Stimulated activated naive CD8-positive, alpha-beta T cell treated with anti-CD3 and anti-CD28 coated beads, Interleukin-15, Interleukin-2, amounts not matched to agents 100 ng/mL and 50 ng/mL, for 24 hours (primary cell): ENCODE measurements around the gene SLC16A9.
"Not testable (repeated sequence)": the region's sequence is repeated elsewhere in the genome, so short reads cannot be mapped to it uniquely, and the experiment has no call there.

Source experiments
- H3K27ac Mint-ChIP-seq: one replicate; pipeline ENCODE4 v1.8.0; 2021; ENCODE audit warnings: mild to moderate bottlenecking, mixed read lengths
- H3K27me3 Mint-ChIP-seq: one replicate; pipeline ENCODE4 v1.8.0; 2021; ENCODE audit warnings: mixed read lengths
- H3K36me3 Mint-ChIP-seq: one replicate; pipeline ENCODE4 v1.8.0; 2021; ENCODE audit warnings: low read depth, mixed read lengths
- H3K4me1 Mint-ChIP-seq: one replicate; pipeline ENCODE4 v1.8.0; 2021; ENCODE audit warnings: low read depth, mixed read lengths
- H3K4me3 Mint-ChIP-seq: one replicate; pipeline ENCODE4 v1.8.0; 2021; ENCODE audit warnings: mild to moderate bottlenecking, mixed read lengths
- H3K9me3 Mint-ChIP-seq: one replicate; pipeline ENCODE4 v1.8.0; 2021; ENCODE audit warnings: mixed read lengths

SLC16A9 gene, protein sequence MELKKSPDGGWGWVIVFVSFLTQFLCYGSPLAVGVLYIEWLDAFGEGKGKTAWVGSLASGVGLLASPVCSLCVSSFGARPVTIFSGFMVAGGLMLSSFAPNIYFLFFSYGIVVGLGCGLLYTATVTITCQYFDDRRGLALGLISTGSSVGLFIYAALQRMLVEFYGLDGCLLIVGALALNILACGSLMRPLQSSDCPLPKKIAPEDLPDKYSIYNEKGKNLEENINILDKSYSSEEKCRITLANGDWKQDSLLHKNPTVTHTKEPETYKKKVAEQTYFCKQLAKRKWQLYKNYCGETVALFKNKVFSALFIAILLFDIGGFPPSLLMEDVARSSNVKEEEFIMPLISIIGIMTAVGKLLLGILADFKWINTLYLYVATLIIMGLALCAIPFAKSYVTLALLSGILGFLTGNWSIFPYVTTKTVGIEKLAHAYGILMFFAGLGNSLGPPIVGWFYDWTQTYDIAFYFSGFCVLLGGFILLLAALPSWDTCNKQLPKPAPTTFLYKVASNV

DNA sequence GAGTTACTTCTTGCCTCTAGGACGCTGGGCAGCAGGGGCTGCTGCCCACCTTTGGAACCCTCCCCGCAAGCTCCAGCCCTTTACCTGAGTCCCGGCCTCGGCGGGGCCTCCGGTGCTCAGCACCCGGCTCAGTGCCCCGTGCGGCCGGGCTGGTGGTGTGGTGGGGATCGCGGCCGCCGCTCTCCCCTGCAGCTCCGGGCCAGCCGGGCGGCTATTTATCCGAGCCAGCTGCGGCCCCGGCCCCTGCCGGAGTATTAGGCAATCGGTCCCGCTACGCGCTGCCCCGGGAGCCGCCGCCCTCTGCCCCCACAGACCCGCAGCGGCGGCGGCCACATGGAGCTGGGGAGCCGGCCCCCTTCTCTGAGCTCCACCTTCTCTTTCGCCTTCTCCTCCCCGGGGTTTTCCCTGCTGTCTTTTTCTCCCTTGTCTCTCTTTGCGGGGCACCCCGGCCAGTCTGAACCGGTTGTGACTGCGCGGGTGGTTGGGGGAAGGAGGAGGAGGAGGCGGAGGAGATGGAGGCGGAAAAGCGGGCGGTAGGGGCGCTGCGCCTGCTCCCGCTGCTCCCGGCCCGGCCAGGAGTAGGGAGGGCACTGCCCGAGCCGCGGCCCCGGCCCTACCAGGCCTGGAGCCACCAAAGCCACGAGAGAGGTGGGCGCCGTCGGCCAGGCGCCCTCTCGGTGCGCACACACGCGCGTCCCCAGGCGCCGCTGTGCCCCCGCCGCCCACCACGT, at the start of gene SLC16A9:
Gene SLC16A9 (minus strand): TSS at position 456 of the 731 bp plus-strand sequence. CDS start 25,559 bp downstream, outside the sequence.
- H3K36me3 Mint-ChIP-seq = no peaks in the 10 kb centered on the region
- H3K27ac Mint-ChIP-seq = no peak within 1 kb of the TSS

DNA sequence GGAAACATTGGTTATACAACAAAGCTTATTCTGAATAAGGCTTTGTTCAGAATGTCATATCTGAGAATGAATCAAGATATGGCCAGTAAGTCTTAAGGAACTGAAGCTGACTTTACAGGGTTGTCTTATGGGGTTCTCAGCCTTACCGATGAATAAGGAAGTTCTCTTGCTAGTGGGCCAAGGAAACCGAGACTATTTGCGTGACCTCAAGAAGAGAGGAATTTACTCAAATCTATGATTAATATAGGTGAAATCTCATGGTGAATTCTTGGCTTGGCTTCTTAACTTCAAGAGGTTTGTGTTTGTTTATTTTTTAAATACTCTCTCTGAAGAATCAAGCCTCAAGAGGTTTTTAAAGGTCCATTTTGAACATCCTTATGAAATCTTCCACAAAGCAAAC, 48.3 kb upstream of the SLC16A9 start:
- Mint-ChIP-seq H3K27ac (no peak overlapping the region), H3K27me3 (peaks cover 4% of the 10 kb centered on the region), H3K9me3 (peaks cover 4% of the 10 kb centered on the region), H3K4me1 (no peaks in the 10 kb centered on the region), H3K36me3 (no peaks in the 10 kb centered on the region), H3K4me3 (no peak overlapping the region)

More for the DNA sequence above, at the start of gene SLC16A9:
- Mint-ChIP-seq H3K4me1 (peaks cover 3% of the 10 kb centered on the region), H3K9me3 (no peaks in the 10 kb centered on the region), H3K4me3 (peak within 1 kb of the TSS; percentile 67), H3K27me3 (peaks cover 62% of the 10 kb centered on the region)

DNA sequence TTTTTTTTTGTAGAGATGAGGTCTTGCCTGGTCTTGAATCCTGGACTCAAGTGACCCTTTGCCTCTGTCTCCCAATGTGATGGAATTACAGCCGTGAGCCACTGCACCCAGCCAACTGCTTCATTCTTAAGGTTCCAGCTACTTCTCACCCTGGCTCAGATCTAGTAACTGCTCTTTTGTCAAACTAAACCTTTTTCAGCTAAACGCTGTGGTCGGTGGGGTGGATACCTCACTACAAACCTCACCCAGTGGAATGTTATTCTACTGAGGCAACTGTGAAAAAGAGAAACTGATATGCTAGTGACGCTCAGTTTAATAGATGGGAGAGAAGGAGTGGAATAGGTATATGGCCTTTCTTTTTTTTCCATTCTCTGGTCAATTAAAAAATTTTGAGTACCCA, 45.3 kb upstream of the SLC16A9 start:
- Mint-ChIP-seq H3K4me1 (no peaks in the 10 kb centered on the region), H3K4me3 (no peak overlapping the region), H3K36me3 (no peaks in the 10 kb centered on the region), H3K27ac (no peak overlapping the region), H3K27me3 (peaks cover 14% of the 10 kb centered on the region), H3K9me3 (no peaks in the 10 kb centered on the region)

DNA sequence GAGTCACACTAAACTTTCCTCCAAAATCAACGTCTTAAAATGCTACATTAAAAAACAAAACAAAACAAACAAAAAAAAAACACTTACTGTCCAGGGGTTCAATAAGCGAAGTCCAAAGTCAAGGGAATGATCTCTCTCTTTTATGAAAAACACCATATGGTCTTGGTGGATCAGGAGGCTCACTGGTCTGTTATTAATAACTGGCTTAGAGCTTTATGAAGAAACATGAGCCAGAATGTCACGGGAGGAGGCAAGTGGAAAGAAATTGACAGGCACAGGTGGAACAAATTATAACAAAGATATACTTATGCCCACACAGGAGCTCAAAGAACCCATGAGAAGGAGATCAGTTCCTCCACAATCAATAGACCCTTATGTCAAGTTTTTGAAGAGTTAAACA, 43.6 kb upstream of the SLC16A9 start, which contains the start of gene MRLN:
Gene MRLN (minus strand): TSS at position 189 of the 400 bp plus-strand sequence.
- Mint-ChIP-seq H3K36me3 (no peaks in the 10 kb centered on the region), H3K4me3 (no peak within 1 kb of the TSS), H3K9me3 (no peaks in the 10 kb centered on the region), H3K27ac (no peak within 1 kb of the TSS), H3K4me1 (no peaks in the 10 kb centered on the region), H3K27me3 (peaks cover 19% of the 10 kb centered on the region)

DNA sequence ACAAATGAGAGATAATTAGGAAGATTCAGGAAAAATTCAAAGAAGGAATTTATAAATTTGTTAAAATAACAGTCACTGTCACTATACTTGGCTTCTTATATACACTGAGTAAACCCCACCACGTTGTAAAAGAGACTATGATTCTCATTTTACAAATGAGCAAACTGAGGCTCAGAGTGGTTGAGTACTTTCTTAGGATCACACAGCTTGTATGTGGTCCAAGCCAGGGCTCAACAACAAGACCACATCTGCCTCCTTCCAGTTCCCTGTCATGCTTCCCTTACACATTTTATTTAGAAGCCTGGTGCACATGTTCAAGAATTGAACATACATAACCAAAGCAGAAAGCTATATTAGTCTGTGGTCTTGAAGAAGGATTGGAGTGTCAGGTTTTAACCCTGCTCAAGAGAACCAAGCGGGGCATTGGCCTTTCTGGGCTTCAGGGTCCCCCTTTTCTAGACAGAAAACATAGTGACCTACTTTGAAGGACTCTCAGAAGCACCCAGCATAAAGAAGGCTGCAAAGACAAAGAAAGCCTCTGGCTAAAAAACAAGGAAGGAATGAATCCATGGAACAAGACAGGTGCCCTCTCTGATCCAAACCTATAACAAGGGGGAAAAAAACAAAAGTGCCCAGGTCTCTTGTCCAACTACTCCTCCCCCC, 42.8 kb upstream of the SLC16A9 start:
- Mint-ChIP-seq H3K4me3 (no peak overlapping the region), H3K9me3 (no peaks in the 10 kb centered on the region), H3K36me3 (no peaks in the 10 kb centered on the region), H3K27ac (no peak overlapping the region), H3K27me3 (peaks cover 22% of the 10 kb centered on the region), H3K4me1 (no peaks in the 10 kb centered on the region)

DNA sequence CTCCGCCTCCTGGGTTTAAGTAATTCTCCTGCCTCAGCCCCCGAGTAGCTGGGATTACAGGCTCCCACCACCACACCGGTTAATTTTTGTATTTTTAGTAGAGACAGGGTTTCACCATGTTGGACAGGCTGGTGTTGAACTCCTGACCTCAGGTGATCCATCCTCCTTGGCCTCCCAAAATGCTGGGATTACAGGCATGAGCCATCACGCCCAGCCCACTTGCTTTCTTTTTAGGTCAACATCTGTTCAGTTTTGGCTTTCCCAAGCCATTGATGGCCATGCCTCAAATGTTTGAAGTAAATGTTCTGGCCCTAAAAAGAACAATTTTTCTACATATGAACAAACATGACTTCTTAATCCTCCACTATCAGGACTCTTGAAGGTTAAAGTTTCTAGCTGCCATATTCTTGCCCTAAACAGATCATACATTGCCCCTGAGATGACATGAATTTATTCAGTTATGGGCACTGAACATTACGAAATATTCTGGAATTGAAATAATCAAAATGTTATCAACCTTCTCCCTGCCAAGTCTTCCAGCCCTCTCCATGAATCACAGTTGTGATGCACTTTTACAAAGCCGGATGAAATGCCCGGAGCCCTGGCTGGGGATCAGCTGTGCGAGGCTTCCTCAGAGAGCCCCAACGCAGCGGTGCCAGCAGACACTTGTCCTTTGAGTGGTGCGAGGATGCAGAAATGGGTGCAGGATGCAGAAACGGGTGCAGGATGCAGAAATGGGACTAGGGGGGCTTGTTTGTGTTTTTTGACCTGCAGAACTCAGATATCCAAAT, 40.7 kb upstream of the SLC16A9 start:
- H3K4me1 Mint-ChIP-seq = no peaks in the 10 kb centered on the region
- H3K4me3 Mint-ChIP-seq = no peak overlapping the region
- H3K27ac Mint-ChIP-seq = no peak overlapping the region
- no peaks in the 10 kb centered on the region for H3K9me3 Mint-ChIP-seq
- H3K27me3 Mint-ChIP-seq = peaks cover 22% of the 10 kb centered on the region
- no peaks in the 10 kb centered on the region for H3K36me3 Mint-ChIP-seq

DNA sequence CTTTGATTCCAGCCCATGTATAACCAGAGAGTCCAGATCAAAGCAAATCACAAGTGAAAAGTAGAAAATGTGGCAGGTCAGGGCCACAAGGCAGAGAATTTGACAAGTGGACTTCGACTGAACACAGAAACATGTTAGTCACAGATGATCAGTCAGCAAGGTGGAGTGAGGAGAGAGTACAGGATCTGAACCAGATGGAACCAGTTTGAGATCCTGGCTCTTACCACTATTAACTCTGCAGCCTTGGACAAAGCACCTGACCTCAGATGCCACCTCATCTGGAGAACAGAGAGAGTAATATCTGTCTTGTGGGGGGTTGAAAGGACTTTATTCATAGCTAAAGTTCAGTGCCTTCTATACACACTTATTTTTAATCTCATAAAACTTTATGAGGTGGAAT, 39.2 kb upstream of the SLC16A9 start:
- H3K27ac Mint-ChIP-seq = no peak overlapping the region
- H3K27me3 Mint-ChIP-seq = peaks cover 22% of the 10 kb centered on the region
- H3K9me3 Mint-ChIP-seq = no peaks in the 10 kb centered on the region
- no peaks in the 10 kb centered on the region for H3K36me3 Mint-ChIP-seq
- H3K4me1 Mint-ChIP-seq = no peaks in the 10 kb centered on the region
- H3K4me3 Mint-ChIP-seq = no peak overlapping the region

DNA sequence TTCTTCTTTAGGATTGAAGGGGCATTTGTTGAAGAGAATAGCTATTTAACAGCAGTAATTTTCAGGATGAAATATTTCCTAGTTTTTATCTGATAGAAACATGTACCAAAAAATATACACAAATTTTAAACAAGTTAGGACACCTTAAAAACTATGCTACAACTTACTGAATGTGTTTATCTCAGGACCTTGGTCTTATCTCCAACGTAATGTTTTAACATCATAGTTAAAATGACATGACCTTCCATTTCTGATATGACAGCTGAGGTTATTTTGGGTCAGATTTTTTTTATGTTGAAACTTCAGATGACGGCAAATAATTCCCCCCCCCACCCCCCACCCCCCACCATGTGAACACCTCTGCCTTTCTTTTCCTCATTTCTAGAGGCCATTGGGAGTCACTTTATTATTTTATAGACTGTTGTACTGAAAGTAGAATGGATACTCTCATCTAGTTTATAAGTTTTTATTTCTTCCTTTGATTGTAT, 35.6 kb upstream of the SLC16A9 start:
- H3K27ac Mint-ChIP-seq = no peak overlapping the region
- peaks cover 8% of the 10 kb centered on the region for H3K27me3 Mint-ChIP-seq
- H3K9me3 Mint-ChIP-seq = no peaks in the 10 kb centered on the region
- no peak overlapping the region for H3K4me3 Mint-ChIP-seq
- no peaks in the 10 kb centered on the region for H3K4me1 Mint-ChIP-seq
- no peaks in the 10 kb centered on the region for H3K36me3 Mint-ChIP-seq

DNA sequence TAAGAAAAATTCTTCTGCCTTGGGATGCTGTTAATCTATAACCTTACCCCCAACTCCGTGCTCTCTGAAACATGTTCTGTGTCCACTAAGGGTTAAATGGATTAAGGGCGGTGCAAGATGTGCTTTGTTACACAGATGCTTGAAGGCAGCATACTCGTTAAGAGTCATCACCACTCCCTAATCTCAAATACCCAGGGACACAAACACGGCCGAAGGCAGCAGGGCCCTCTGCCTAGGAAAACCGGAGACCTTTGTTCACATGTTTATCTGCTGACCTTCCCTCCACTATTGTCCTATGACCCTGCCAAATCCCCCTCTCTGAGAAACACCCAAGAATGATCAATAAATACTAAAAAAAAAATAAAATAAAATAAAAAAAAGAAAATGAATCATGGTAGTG, 35.1 kb upstream of the SLC16A9 start:
- H3K4me1 Mint-ChIP-seq, H3K27me3 Mint-ChIP-seq, H3K4me3 Mint-ChIP-seq, H3K36me3 Mint-ChIP-seq, H3K27ac Mint-ChIP-seq, H3K9me3 Mint-ChIP-seq: not testable (repeated sequence)

DNA sequence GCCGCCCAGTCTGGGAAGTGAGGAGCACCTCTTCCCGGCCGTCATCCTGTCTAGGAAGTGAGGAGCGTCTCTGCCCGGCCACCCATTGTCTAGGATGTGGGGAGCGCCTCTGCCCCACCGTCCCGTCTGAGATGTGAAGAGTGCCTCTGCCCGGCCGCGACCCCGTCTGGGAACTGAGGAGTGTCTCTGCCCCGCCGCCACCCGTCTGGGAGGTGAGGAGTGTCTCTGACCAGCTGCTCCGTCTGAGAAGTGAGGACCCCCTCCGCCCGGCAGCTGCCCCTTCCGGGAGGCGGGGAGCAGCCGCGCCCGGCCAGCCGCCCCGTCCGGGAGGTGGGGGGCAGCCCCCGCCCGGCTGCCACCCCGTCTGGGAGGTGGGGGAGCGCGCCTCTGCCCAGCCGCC, 34.5 kb upstream of the SLC16A9 start:
- not testable (repeated sequence) for H3K4me3 Mint-ChIP-seq, H3K36me3 Mint-ChIP-seq, H3K4me1 Mint-ChIP-seq, H3K27ac Mint-ChIP-seq, H3K9me3 Mint-ChIP-seq
- H3K27me3 Mint-ChIP-seq = peaks cover 11% of the 10 kb centered on the region

DNA sequence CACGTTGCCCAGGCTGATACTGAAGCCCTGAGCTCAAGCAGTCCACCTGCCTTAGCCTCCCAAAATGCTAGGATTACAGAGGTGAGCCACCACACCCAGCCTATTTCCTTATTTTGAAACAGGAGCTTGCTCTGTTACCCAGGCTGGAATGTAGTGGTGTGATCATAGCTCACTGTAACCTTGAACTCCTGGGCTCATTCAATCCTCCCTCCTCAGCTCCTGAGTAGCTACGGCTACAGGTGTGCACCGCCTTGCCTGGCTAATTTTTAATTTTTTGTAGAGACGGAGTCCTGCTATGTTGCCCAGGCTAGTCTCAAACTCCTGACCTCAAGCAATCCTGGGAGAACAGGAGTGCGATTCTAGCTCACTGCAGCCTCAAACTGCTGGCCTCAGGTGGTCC, 31.9 kb upstream of the SLC16A9 start:
- H3K4me1 Mint-ChIP-seq = no peaks in the 10 kb centered on the region
- no peak overlapping the region for H3K4me3 Mint-ChIP-seq

DNA sequence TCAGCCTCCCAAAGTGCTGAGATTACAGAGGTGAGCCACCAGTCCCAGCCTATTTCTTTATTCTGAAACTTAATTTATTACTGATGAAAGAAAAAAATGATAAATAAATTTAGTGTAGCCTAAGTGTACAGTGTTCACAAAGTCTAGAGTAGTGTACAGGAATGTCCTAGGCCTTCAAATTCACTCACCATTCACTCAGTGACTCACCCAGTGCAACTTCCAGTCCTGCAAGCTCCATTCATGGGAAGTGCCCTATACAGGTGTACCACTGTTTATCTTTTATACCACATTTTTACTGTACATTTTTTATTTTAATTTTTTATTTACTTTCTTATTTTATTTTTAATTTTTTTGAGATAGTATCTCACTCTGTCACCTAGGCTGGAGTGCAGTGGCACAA, 31.4 kb upstream of the SLC16A9 start:
- no peaks in the 10 kb centered on the region for H3K4me1 Mint-ChIP-seq
- no peaks in the 10 kb centered on the region for H3K36me3 Mint-ChIP-seq
- H3K27me3 Mint-ChIP-seq = peaks cover 4% of the 10 kb centered on the region
- no peak overlapping the region for H3K27ac Mint-ChIP-seq
- no peak overlapping the region for H3K4me3 Mint-ChIP-seq
- no peaks in the 10 kb centered on the region for H3K9me3 Mint-ChIP-seq

More for the DNA sequence above, 31.9 kb upstream of the SLC16A9 start:
- no peaks in the 10 kb centered on the region for H3K9me3 Mint-ChIP-seq
- H3K27ac Mint-ChIP-seq = no peak overlapping the region
- peaks cover 4% of the 10 kb centered on the region for H3K27me3 Mint-ChIP-seq
- H3K36me3 Mint-ChIP-seq = no peaks in the 10 kb centered on the region

DNA sequence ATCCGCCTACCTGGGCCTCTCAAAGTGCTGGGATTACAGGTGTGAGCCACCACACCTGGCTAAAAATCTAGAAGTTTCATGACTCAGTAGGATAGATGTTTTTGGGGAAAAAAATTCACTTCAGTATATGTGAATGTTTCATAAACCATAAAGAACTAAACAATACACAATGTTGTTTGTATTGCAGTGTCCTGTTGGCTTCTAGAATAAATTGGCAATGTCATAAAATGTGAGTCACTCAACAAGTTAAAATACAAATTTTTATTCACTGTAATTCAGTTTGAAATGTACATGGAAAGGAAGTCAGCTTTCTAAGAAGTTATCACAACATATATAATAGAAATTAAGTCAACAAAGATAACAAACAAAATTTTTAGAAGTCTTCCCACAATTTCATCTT, 27.1 kb upstream of the SLC16A9 start:
- Mint-ChIP-seq H3K4me3 (no peak overlapping the region), H3K4me1 (no peaks in the 10 kb centered on the region), H3K27me3 (peaks cover 4% of the 10 kb centered on the region), H3K9me3 (no peaks in the 10 kb centered on the region), H3K27ac (no peak overlapping the region), H3K36me3 (no peaks in the 10 kb centered on the region)

DNA sequence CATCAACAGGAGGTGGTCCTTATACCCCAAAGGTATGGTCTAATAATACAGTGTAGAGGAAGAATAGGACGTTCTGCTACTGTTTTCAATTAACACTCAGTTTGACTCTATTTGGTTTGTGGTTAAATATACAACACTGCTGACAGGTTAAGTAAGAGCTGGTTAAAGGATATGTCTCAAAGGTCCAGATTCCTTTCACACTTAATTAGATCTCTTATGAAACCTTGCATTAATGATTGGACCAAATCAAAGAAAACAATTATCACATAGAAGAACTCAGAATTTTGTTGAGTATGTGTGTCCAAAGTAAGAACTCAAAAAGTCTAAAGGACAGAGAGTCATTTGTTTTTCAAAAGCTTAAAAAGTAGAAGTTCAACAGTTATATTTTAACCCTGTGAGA, 25.6 kb upstream of the SLC16A9 start:
- Mint-ChIP-seq H3K4me1 (no peaks in the 10 kb centered on the region), H3K9me3 (no peaks in the 10 kb centered on the region), H3K36me3 (no peaks in the 10 kb centered on the region), H3K4me3 (no peak overlapping the region), H3K27me3 (peaks cover 6% of the 10 kb centered on the region), H3K27ac (no peak overlapping the region)
